NK-92 (cell line): ENCODE data around the gene PCNX1.
"Not testable (repeated sequence)": the region's sequence is repeated elsewhere in the genome, so short reads cannot be mapped to it uniquely, and the experiment has no call there.

Experiments used
- DNase-seq: peaks from one replicate; lab custom pipeline; 2025; ENCODE audit not compliant: unreplicated experiment; lab: John Stamatoyannopoulos, UW

Gene PCNX1

GRCh38 chr14:71012888-71013287 lies 105.6 kb downstream of the PCNX1 start:
- no peak for DNase-seq

DNA sequence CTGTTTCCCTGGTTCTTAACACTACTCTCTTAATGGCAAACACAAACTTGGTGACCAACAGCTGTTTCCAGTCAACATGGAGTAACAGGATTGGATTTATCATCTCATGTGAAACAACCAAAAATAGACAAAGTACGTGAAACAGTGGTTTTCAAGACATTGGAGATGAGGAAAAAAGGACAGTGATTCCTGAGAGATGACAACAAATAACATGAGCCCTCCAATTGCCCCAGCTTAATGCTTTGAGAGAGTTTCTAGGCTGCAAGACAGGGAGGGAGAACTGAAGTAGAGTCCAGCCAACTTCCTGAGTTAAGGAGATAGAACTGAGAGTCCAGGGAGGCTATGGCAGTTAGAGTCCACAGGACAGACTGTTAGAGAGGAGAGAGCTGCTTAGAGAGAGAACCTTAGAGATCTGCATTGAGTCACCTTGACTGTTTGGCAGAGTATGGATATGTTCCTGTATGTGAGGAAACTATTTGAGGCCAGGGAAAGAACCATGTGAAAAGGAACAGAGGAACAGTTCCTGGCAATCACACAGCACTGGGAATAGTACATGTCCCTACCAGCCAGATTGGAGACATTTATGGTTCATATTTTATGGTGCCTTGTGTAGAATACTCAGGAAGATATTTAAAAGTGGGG lies 106.4 kb downstream of the PCNX1 start:
- DNase-seq: no peak

DNA sequence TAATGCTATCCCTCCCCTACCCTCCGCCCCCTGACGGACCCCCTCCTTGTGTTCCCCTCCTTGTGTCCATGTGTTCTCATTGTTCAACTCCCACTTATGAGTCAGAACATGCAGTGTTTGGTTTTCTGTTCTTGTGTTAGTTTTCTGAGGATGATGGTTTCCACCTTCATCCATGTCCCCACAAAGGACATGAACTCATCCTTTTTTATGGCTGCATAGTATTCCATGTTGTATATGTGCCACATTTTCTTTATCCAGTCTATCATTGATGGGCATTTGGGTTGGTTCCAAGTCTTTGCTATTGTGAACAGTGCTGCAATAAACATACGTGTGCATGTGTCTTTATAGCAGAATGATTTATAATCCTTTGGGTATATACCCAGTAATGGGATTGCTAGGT lies 112.7 kb downstream of the PCNX1 start:
- DNase-seq: not testable (repeated sequence)

- DNase-seq: no peak
Observed at GRCh38 chr14:71021347-71022011, 114.2 kb downstream of the PCNX1 start.

GRCh38 chr14:71022012-71022869 lies 115.0 kb downstream of the PCNX1 start:
- DNase-seq: no peak

- DNase-seq: no peak
Observed at GRCh38 chr14:71022939-71023338, 115.7 kb downstream of the PCNX1 start.

GRCh38 chr14:71029236-71029781 lies 122.0 kb downstream of the PCNX1 start:
- DNase-seq: no peak

DNA sequence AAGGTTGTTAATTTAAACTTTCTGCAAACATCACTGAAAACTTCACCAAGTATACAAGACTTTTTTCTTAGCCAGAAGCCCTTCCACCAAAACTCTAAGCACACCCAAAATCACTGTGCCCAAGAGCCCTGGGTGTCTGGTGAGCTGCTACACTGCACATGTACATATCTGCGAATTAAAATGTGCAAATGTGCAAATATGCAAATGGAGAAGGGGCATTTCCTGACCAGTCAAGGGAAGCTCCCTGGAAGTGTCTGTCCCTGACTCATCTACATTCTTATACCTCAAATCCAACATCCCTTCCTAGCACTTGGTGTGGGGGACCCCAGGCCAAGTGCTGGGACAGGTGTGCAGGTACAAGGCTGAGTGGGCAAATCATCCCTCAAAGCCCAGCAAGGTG lies 123.7 kb downstream of the PCNX1 start:
- no peak for DNase-seq

GRCh38 chr14:71036433-71036832 lies 129.2 kb downstream of the PCNX1 start:
- no peak for DNase-seq

GRCh38 chr14:71048393-71048792 lies 141.1 kb downstream of the PCNX1 start:
- DNase-seq: no peak

DNA sequence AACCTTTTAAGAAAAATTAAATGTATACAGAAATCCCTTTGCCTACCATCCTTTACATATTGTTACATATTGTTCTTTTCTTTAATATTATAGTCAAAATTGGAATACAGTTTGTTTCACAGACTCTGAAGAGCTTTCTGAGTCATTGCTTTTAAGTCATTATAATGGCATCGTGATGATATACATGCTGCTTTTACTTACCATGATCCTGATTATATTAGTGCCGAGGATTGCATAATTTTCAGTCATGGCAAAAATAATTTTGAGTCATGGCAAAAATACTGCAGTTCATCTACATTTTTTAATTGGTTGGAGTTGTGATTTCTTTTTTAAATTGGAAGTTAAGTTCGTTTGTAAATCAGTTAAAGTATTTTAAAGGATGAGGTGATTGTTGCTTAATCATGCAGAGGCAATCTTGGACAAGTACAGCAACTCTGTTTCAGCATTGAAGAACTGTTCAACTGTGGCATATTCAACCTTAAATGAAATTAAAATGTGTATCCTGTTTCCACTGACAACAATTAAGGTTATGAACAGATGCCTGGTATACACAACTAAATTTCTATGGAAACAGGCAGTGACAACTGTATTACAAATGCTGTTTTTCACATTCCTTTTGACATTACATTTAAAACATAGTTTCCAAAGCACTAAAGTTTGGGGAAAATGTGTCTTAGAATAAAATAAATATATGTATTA lies 142.3 kb downstream of the PCNX1 start:
- no peak for DNase-seq

DNA sequence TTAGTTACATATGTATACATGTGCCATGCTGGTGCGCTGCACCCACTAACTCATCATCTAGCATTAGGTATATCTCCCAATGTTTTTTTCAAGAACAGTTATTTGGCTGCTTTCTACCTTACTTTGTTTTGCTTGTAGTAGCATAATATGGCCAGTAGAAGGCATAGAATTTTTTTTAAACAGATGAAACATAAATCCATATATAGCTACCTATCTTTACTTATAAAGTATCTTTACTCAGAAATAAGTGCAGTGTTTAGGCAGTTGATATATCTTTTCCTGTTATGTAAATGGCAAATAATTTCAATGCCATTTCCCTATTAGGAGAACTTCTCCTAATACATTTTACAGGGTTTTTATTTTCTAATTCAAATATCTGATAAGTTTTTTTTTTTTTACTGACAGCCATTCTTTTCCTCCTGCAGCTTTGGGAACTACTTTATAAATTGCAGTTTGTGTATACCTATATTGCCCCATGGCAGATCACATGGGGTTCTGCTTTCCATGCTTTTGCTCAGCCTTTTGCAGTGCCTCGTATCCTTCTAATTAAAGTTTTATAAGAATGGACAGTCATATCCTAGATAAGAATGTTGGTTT lies 143.1 kb downstream of the PCNX1 start:
- no peak for DNase-seq

GRCh38 chr14:71054706-71055105 lies 147.4 kb downstream of the PCNX1 start:
- DNase-seq: no peak

DNA sequence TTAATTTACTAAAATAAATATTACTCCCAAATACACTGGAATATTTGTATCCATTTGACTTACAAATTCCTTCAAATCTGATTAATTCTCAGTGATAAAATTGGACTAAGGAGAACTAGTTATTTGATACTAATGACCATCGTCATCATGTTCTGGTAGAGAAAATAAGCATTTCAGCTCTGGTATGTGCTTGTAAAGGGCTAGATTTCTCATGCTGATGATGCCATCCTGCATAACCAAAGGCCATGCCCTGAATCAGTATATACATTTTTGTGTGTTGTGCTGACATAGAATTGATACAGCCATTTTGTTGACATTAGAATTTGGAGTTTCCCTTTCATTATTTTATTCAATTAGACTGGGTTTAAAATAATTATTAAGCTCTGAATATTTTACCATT lies 148.9 kb downstream of the PCNX1 start:
- no peak for DNase-seq

DNA sequence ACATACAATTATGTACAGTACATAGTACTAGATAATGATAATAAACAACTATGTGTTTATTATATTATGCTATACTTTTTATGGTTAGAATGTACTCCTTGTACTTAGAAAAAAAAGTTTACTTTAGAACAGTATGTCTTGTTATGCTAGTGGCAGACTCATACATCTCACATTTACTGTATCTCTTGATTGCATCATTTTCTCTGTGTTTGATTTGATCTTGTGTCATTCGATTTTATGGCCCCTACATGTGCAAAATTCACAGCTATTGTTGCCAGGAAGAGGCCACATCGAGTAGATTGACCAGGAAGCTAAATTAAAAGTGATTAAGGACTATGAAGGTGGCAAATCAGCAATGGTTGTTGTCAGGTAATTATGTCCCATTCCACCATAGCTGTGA lies 153.0 kb downstream of the PCNX1 start:
- no peak for DNase-seq

DNA sequence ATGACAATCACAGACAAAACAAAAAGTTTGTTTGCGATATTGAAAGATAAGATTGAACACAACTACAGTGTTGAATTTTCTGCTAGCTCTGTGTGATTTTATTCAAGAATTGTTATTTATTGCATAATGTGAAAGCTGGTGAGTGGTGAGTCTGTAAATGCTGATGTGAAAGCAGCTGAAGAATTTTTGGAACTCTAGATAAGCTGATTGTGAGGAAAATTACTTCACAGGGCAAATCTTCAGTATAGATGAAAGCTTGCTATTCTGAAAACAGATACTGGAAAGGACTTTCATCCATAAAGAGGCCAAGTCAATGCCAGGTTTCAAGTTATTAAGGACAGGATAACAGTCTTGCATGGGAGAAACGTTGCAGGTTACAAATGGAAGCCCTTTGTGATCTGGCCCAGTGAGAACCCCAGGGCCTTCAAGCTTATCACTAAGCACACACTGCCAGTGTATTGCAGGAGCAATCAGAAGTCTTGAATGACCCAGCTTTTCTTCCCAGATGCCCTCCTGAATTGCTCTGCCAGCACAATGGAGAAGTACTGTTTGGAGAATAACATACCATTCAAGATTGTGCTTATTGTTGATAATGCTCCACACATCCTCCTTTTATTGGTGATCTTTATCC lies 153.7 kb downstream of the PCNX1 start:
- DNase-seq: no peak

GRCh38 chr14:71061458-71061857 lies 154.2 kb downstream of the PCNX1 start:
- DNase-seq: no peak

- DNase-seq: no peak
Observed at GRCh38 chr14:71062581-71063303, 155.5 kb downstream of the PCNX1 start.

DNA sequence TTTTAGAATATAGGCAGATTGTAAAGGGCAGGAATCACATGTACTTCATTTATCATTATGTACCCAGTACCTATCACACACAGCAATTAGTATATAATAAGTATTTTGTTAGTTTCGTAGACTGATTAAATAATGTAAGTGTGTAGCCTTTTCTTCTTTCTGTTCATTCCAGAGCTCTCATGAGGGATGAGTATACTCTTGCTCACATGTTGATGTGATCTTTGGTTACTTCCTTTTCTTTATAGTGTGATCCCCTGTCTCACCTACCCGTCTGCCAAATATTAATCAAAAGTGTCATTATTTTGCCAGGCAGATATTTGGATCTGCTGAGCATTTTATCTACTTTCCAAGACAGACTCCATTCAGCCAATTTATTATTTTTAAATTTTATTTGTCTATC lies 156.1 kb downstream of the PCNX1 start:
- no peak for DNase-seq

GRCh38 chr14:71064747-71065146 lies 157.5 kb downstream of the PCNX1 start:
- not testable (repeated sequence) for DNase-seq
